A549 (cell line): ENCODE results near the gene PLEKHA6. TPM values are rescaled to one million over a fixed set of nuclear protein-coding genes. Genes with fewer than 3 reads are reported as not detected.

ENCODE experiments used
- ATAC-seq, 2 experiments: fragments of 200-7000 bp in 1 of 2; fragments of >200 bp in 1 of 2; cut with Nextera tagmentation in 1 of 2; cut with Tn5 transposase in 1 of 2; 3 replicates each; pipeline versions ENCODE4 v1.8.0 to v1.9.1; 2018 to 2020; ENCODE audit warnings: mild to moderate bottlenecking in 1 of 2, moderate library complexity in 1 of 2
- CTCF ChIA-PET: fragments of 300-600 bp; sonication (Branson Sonifier 250); formaldehyde crosslinking; extraction: SDS; loops from one replicate; lab custom pipeline; 2021; ENCODE audit warnings: antibody characterized with exemption, inconsistent platforms; lab: Yijun Ruan, JAX
- POLR2A ChIA-PET: fragments of 350-600 bp; formaldehyde crosslinking; extraction: SDS; loops from one replicate; lab custom pipeline; 2021; ENCODE audit warnings: antibody characterized with exemption, inconsistent platforms; lab: Yijun Ruan, JAX
- DNase-seq, 2 experiments: peaks; one replicate each; pipeline versions ENCODE4 v3.0.0 to v3.0.0-alpha.2; 2011 to 2016; ENCODE audit warnings: low read depth in 1 of 2, low spot score in 1 of 2
- FAIRE-seq: peaks from 2 replicates; lab custom pipeline; 2011; peaks lifted over from hg19 to GRCh38; lab: Jason Lieb, UNC
- H3K27ac ChIP-seq, 2 experiments: fragments of >200 bp; sonication (Bioruptor Twin); formaldehyde crosslinking; 3 replicates each; pipeline ENCODE4 v1.5.1; 2016 to 2017
- H3K4me1 ChIP-seq: fragments of >200 bp; sonication (Bioruptor Twin); formaldehyde crosslinking; 3 replicates; pipeline ENCODE4 v1.6.1; 2016
- H3K4me2 ChIP-seq: fragments of >200 bp; sonication (Bioruptor Twin); formaldehyde crosslinking; 3 replicates; pipeline ENCODE4 v1.6.1; 2016
- H3K4me3 ChIP-seq: fragments of >200 bp; sonication (Bioruptor Twin); formaldehyde crosslinking; 3 replicates; pipeline ENCODE4 v1.5.1; 2016
- H3K9me3 ChIP-seq: fragments of >200 bp; sonication (Bioruptor Twin); formaldehyde crosslinking; 3 replicates; pipeline ENCODE4 v1.6.1; 2016
- CBX2 ChIP-seq: fragments of 200-600 bp; sonication (generic); IDR thresholded peaks from 2 replicates; pipeline ENCODE4 v1.6.1; 2016; ENCODE audit warnings: low read depth, mild to moderate bottlenecking, borderline replicate concordance
- CHD4 ChIP-seq: fragments of 200-600 bp; sonication (generic); IDR thresholded peaks from 2 replicates; pipeline ENCODE4 v1.6.1; 2016; ENCODE audit warnings: antibody characterized with exemption, mild to moderate bottlenecking, borderline replicate concordance
- ESRRA ChIP-seq: fragments of 150-350 bp; IDR thresholded peaks from 2 replicates; pipeline ENCODE4 v1.6.1; 2014; ENCODE audit warnings: mild to moderate bottlenecking, low read length, borderline replicate concordance
- GATA3 ChIP-seq: IDR thresholded peaks from 2 replicates; pipeline ENCODE4 v1.6.1; 2012; ENCODE audit warnings: borderline replicate concordance
- HDAC2 ChIP-seq: fragments of 200-600 bp; sonication (generic); IDR thresholded peaks from 2 replicates; pipeline ENCODE4 v1.6.1; 2016
- HOXA7 ChIP-seq: fragments of 250-450 bp; sonication (Bioruptor Pico); IDR thresholded peaks from 2 replicates; pipeline ENCODE4 v1.5.0; 2020; ENCODE audit warnings: mild to moderate bottlenecking, moderate library complexity
- KDM5A ChIP-seq: fragments of 200-600 bp; sonication (generic); IDR thresholded peaks from 2 replicates; pipeline ENCODE4 v1.6.1; 2016; ENCODE audit warnings: antibody characterized with exemption, mild to moderate bottlenecking
- MAFK ChIP-seq: fragments of 450-650 bp; IDR thresholded peaks from 2 replicates; pipeline ENCODE4 v1.6.1; 2014; ENCODE audit not compliant: partially characterized antibody
- NPAS2 ChIP-seq: fragments of 250-450 bp; sonication (Bioruptor Pico); IDR thresholded peaks from 2 replicates; pipeline ENCODE4 v1.8.0; 2022; ENCODE audit warnings: mild to moderate bottlenecking, moderate library complexity, borderline replicate concordance
- POLR2A ChIP-seq: IDR thresholded peaks from 2 replicates; pipeline ENCODE4 v1.6.1; 2012; ENCODE audit warnings: mild to moderate bottlenecking, low read length
- POLR2AphosphoS2 ChIP-seq: conservative IDR thresholded peaks from 2 replicates; pipeline ENCODE4 v1.6.1; 2012; ENCODE audit warnings: low read length, improper control_type of control experiment, inconsistent platforms
- SMC3 ChIP-seq: fragments of >200 bp; sonication (Bioruptor Twin); formaldehyde crosslinking; IDR thresholded peaks from 3 replicates; pipeline ENCODE4 v1.6.1; 2018; ENCODE audit warnings: inconsistent platforms
- ZNF302 ChIP-seq: fragments of 250-450 bp; sonication (Bioruptor Pico); IDR thresholded peaks from 2 replicates; pipeline ENCODE4 v1.9.0; 2021; ENCODE audit warnings: inconsistent platforms, mild to moderate bottlenecking, moderate library complexity
- WGBS: methylation state at CpG from one replicate; pipeline ENCODE4 v1.1.6; 2017; ENCODE audit errors: missing lambda C conversion rate; 5-methylcytosine and 5-hydroxymethylcytosine counted together
- polyA plus RNA-seq, 4 experiments: library from polyadenylated mRNA; depleted of rRNA in 3 of 4; stranded (reverse); fragments of >200 nt; fragmentation: RNase III in 1 of 4; extraction: RNeasy Plus Mini Kit Qiagen cat#74134 plus additional on column Dnase treatment in 1 of 4; gene quantifications; 2 replicates in 3 of 4; 3 replicates in 1 of 4; pipeline ENCODE4 v1.2.3, GENCODE V29; 2011 to 2017
- TF ChIP-seq, protein P1 (sequence below): fragments of 450-650 bp; IDR thresholded peaks from 2 replicates; pipeline ENCODE4 v1.6.1; 2014; ENCODE audit warnings: antibody characterized with exemption
- TF ChIP-seq, protein P2 (sequence below): fragments of 250-450 bp; sonication (Bioruptor Pico); IDR thresholded peaks from 2 replicates; pipeline ENCODE4 v1.5.0; 2020; ENCODE audit warnings: low read depth, mild to moderate bottlenecking, moderate library complexity
- TF ChIP-seq, protein P3 (sequence below): fragments of 150-350 bp; IDR thresholded peaks from 2 replicates; pipeline ENCODE4 v1.6.1; 2014; ENCODE audit warnings: low read depth, mild to moderate bottlenecking, low read length
- TF ChIP-seq, protein P4 (sequence below): IDR thresholded peaks from 2 replicates; pipeline ENCODE4 v1.6.1; 2012; ENCODE audit warnings: low read depth, borderline replicate concordance
- TF ChIP-seq, protein P5 (sequence below): IDR thresholded peaks from 2 replicates; pipeline ENCODE4 v1.6.1; 2012
- TF ChIP-seq, protein P6 (sequence below): fragments of >200 bp; sonication (Bioruptor Twin); formaldehyde crosslinking; IDR thresholded peaks from 3 replicates; pipeline ENCODE4 v1.6.1; 2016

The PLEKHA6 gene
- polyA plus RNA-seq, 2 of the 4 experiments (the other 2 are of a cell fraction), result 13.0 to 26.2 TPM

DNA sequence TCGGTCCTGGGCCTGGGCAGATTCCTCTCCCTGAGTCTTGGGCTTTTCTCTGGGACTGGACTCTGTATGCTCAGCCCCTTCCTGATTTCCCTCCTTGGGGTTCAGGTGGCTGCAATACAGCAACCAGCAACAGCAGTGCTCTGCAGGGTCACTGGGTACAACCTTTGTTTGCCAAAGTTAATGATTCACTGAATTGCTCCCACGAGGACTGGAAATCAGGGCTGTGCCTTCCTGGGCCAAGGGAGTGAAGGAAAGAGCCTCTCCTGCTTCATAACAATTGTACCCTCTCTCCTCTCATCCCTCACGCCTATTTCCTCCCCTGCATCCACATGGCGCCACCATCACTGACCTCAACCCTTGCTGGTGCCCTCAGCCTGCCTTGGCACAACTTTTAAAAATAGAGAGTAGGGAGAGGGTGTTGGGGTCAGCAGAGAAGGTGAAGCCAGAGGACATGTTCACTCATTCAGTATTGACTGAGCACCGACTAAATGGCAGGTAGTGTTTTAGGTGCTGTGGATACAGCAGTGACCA lies 93.2 kb downstream of the PLEKHA6 start:
- ChIA-PET CTCF (interaction anchor here (0.8 to 39.0 kb wide), 8 partner anchors 8 to 236 kb away, joined by 3 to 840 read pairs (median 8); partner anchors contain the start of genes GOLT1A and PLEKHA6), POLR2A (no interaction called here)
- Histone ChIP-seq H3K9me3 (no peaks in the 10 kb centered on the region), H3K4me1 (peaks cover 39% of the 10 kb centered on the region), H3K4me2 (peak overlapping the region; percentile 79), H3K27ac (peak overlapping the region; percentile 75 to 87), H3K4me3 (no peak overlapping the region)
- ATAC-seq, result peak; percentile 69 to 86; a peak in 5 of 6 replicates
- WGBS, result 15% methylated on average over 5 of the region's 5 CpGs
- no peak for TF ChIP-seq POLR2AphosphoS2
- TF ChIP-seq, protein P1, sequence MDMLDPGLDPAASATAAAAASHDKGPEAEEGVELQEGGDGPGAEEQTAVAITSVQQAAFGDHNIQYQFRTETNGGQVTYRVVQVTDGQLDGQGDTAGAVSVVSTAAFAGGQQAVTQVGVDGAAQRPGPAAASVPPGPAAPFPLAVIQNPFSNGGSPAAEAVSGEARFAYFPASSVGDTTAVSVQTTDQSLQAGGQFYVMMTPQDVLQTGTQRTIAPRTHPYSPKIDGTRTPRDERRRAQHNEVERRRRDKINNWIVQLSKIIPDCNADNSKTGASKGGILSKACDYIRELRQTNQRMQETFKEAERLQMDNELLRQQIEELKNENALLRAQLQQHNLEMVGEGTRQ, result no peak
- no peak for TF ChIP-seq MAFK
- TF ChIP-seq SMC3, result no peak
- TF ChIP-seq, protein P2, sequence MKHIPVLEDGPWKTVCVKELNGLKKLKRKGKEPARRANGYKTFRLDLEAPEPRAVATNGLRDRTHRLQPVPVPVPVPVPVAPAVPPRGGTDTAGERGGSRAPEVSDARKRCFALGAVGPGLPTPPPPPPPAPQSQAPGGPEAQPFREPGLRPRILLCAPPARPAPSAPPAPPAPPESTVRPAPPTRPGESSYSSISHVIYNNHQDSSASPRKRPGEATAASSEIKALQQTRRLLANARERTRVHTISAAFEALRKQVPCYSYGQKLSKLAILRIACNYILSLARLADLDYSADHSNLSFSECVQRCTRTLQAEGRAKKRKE (CRISPR knock-in tag), result no peak
- TF ChIP-seq CBX2, result no peak
- no peak for TF ChIP-seq GATA3
- TF ChIP-seq, protein P3, sequence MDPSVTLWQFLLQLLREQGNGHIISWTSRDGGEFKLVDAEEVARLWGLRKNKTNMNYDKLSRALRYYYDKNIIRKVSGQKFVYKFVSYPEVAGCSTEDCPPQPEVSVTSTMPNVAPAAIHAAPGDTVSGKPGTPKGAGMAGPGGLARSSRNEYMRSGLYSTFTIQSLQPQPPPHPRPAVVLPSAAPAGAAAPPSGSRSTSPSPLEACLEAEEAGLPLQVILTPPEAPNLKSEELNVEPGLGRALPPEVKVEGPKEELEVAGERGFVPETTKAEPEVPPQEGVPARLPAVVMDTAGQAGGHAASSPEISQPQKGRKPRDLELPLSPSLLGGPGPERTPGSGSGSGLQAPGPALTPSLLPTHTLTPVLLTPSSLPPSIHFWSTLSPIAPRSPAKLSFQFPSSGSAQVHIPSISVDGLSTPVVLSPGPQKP, result no peak
- TF ChIP-seq, protein P4, sequence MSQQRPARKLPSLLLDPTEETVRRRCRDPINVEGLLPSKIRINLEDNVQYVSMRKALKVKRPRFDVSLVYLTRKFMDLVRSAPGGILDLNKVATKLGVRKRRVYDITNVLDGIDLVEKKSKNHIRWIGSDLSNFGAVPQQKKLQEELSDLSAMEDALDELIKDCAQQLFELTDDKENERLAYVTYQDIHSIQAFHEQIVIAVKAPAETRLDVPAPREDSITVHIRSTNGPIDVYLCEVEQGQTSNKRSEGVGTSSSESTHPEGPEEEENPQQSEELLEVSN, result no peak
- TF ChIP-seq, protein P5, sequence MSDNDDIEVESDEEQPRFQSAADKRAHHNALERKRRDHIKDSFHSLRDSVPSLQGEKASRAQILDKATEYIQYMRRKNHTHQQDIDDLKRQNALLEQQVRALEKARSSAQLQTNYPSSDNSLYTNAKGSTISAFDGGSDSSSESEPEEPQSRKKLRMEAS, result no peak
- no peak for TF ChIP-seq NPAS2 (CRISPR knock-in tag)
- TF ChIP-seq CHD4, result no peak
- TF ChIP-seq KDM5A, result no peak
- TF ChIP-seq, protein P6, sequence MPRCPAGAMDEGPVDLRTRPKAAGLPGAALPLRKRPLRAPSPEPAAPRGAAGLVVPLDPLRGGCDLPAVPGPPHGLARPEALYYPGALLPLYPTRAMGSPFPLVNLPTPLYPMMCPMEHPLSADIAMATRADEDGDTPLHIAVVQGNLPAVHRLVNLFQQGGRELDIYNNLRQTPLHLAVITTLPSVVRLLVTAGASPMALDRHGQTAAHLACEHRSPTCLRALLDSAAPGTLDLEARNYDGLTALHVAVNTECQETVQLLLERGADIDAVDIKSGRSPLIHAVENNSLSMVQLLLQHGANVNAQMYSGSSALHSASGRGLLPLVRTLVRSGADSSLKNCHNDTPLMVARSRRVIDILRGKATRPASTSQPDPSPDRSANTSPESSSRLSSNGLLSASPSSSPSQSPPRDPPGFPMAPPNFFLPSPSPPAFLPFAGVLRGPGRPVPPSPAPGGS, result no peak
- no peak for TF ChIP-seq POLR2A
- no peak for TF ChIP-seq ZNF302 (CRISPR knock-in tag)
- TF ChIP-seq HDAC2, result no peak
- peak; percentile 46 to 55 for DNase-seq
- FAIRE-seq, result peak; percentile 39

DNA sequence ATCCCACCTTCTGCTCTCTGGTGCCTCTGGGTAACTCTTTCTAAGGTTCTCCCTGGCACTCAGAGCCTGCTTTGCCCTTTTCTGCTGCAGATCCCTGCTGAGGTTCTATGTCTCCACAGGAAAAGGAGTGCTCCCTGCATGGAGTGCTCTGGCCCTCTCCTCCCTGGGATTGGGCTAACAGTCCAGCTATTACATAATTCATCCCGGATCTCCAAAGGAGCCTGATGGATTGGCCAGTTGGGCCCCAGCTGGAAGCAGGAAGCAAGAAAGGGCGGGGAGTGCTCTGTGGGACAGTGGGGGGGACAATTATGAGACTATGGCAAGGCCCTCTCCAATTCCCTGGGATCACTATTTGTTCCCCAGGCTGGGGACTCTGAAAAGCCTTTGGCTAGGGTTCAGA lies 94.1 kb downstream of the PLEKHA6 start:
- H3K9me3 ChIP-seq, result no peaks in the 10 kb centered on the region
- ATAC-seq, result no peak
- H3K4me1 ChIP-seq, result peaks cover 39% of the 10 kb centered on the region
- H3K4me2 ChIP-seq, result peak overlapping the region; percentile 79
- WGBS, result 63% methylated on average over 2 of the region's 2 CpGs
- FAIRE-seq, result no peak
- TF ChIP-seq POLR2A (no peak), ESRRA (no peak), HOXA7 (CRISPR knock-in tag) (no peak)
- ChIA-PET CTCF (interaction anchor here (1.3 to 39.0 kb wide), 4 partner anchors 11 to 237 kb away, joined by 3 to 840 read pairs (median 8); partner anchors contain the start of gene PLEKHA6), POLR2A (no interaction called here)
- DNase-seq, result no peak
- H3K4me3 ChIP-seq, result no peak overlapping the region
- H3K27ac ChIP-seq, result peak overlapping the region; percentile 75 to 87; a peak in 5 of 6 replicates
